GM10847 (cell line): Measurements from ENCODE around the gene SUCLG2.

Source experiments
- POLR2A ChIP-seq: IDR thresholded peaks from 2 replicates; pipeline ENCODE4 v1.6.1; 2011; ENCODE audit not compliant: insufficient read length; ENCODE audit errors: extremely low read depth

The SUCLG2 gene

DNA sequence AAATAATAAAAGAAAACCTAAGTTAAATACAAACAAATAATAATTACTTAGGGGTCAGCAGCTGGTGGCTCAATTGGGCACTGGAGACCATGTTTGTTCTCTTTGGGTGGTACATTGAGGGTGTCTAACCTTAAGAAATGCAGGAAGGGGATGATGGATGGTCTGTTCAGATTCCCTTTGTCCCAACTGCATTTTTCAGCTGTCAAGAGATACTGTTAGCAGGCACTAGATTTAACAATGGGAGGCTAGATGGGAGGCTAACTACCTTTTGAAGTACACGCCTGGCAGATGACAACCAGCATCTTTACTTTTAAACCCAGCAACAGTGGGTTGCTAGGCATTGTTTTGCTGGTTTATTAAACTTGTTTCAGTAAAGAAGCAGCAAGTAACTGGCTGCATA lies 222.5 kb downstream of the SUCLG2 start:
- TF ChIP-seq POLR2A, result no peak

- TF ChIP-seq POLR2A, result no peak
Observed at GRCh38 chr3:67423722-67424121, 230.7 kb downstream of the SUCLG2 start.

GRCh38 chr3:67421912-67422311 lies 232.5 kb downstream of the SUCLG2 start:
- no peak for TF ChIP-seq POLR2A

DNA sequence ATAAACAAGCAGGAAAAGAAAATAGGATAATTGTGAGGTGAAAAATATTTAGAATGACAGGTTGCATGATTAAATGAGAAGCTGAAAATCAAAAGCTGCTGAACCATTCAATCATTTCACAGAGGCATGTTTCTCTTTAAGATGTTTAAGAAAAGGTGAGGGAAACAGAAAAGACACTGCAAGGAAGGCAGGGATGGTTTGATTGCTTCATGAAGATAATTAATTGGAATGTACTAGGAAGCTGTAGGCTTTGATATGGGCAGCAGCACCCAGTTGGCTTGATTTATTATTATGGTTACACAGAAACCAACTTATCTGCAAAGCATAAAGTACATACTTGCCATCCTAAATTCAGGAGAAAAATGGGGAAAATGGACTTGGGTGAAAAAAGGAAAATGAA lies 234.6 kb downstream of the SUCLG2 start:
- no peak for TF ChIP-seq POLR2A

GRCh38 chr3:67419218-67419529 lies 235.2 kb downstream of the SUCLG2 start:
- TF ChIP-seq POLR2A, result no peak

DNA sequence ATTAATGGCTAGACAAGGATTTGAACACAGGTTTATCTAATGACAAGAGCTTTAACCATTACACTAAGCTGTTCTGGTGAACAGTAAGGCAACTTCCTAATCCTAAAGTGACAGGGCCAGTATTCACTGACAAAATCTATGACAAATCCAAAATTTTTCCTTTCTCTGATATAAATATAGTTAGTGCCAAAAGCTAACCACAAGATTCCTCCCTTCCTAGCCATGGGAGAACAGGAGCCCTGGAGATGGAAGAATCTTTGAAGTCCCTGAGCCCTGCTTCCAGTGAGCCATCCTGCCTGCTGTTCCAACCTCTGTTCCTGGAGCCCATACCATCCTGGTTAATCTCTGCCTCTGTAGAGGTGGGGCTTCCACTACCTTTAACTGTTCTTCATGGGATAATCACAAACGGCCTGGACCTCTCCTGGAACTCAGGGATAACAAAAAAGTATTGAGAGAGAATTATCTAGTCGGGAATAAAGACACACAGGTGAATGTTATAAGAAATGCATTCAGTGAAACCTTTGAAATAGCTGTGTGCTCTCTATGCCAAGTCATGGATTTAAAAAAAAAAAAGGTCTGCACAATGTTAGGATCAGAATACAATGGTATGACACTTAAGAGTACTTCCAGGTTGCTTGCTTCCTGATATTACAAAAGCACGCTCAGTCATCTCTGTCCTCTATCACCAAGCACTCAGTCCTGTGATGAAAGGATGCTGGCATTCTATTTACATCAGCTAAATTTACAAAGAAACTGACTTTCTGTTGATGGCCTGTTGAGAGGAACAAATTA lies 235.8 kb downstream of the SUCLG2 start:
- no peak for TF ChIP-seq POLR2A

DNA sequence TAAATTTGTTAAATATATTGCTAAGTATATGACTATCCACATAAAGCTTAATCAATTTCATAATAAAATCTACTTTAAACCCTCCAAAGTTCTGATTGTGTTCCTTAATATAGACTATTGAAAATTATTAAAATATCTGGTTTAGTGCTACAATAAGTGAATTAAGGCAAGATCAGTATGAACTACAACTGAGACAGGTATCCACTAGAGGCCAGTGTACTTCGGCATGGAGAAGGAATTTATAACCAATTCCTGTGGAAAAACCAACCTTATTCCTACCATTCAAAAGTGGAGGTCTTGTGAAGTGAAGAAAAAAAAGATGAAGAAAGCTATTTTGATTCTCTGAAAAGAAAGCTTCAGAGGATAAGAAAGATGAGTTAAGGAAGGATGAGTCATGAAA lies 237.7 kb downstream of the SUCLG2 start:
- TF ChIP-seq POLR2A, result no peak

DNA sequence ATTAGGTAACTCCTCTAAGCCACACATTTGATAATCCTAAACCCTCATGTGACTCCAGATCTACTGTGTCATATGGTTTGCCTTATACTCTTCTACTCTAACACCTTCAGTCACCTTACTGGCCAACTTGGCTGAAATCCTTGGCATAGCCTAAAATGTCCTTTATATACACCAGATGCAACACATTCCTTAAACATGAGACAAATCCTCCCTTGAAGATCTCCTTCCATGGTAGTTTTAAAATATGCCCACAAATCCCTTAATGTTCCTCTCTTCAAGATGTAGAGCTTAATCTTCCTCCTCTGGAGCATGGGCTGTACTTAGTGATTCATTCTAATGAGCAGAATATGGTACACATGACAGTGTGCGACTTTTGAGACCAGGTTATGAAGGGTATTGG lies 238.9 kb downstream of the SUCLG2 start:
- TF ChIP-seq POLR2A, result no peak

GRCh38 chr3:67414740-67415139 lies 239.7 kb downstream of the SUCLG2 start:
- no peak for TF ChIP-seq POLR2A

DNA sequence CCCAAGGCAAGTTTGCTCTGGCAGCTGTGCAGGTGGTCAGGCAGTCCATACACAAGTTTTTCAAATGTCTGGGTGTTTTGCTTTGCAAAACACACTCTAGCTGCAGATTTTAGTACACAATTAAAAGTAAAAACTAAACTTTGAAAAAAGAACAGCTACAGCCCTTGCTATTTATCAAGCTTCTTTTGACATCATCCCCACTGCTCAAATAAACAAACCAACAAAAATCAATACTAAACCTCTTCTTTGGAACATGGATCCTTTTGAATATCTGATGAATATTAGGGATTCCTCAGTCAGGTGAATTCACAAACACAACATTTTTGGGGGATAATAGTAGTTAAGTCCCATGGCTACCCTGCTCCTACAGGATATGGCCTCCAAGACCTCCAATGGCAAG lies 249.2 kb downstream of the SUCLG2 start:
- no peak for TF ChIP-seq POLR2A

DNA sequence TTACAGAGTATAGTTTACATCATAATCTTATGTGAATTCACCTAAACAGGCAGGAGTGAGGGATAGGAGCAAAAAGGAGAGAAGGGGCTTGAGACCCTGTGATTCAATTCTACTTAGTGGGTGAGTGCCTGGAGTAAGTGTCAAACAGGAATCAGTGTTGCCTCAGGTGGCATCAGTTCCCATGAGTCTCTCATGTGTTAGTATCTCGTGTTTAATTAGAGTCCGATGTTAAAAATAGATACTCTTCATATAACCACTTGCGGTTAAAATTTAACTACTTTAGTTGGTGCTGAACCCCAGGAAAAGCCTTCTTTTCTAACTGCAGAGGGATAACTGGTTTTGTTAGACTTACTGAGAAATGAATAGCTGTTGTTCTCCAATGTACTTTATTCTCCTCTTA lies 251.5 kb downstream of the SUCLG2 start:
- TF ChIP-seq POLR2A, result no peak

DNA sequence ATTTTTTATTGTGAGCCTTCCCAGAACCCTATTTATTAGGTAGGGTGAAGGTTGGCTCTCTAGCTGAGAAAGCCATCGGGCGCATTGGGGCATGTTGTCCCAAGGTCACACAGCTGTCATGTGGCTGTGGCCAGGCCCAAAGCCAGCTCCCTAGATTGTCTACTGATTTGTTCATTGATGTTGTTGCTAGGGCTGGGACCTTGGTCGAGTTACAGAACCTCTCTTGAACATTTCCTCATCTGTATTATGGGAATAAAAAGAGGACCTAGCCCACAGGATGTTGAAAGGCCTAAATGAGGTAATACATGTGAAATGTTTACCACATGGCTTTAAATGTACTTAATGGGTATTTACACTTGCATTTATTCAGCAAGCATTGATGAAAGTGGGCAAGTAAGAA lies 252.5 kb downstream of the SUCLG2 start:
- no peak for TF ChIP-seq POLR2A

DNA sequence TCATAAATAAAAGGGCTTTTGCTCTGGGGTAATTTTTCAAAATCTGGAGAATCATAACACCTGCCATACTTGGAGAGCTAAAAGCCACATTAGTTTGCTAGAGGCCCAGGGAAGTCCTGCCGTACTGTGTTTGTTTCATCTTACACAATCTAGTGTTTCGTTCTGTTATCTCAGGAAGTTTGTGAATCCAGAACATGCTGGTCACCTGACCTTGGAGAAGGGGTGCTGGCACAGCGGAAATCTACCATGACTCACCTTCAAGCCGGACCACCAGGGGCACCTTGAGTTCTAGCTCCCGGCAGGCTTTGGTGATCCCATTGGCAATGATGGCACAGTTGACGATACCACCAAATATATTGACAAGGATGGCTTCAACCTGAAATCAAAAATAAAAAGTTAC lies 253.9 kb downstream of the SUCLG2 start:
- no peak for TF ChIP-seq POLR2A

- no peak for TF ChIP-seq POLR2A
Observed at GRCh38 chr3:67389176-67389575, 265.2 kb downstream of the SUCLG2 start.

DNA sequence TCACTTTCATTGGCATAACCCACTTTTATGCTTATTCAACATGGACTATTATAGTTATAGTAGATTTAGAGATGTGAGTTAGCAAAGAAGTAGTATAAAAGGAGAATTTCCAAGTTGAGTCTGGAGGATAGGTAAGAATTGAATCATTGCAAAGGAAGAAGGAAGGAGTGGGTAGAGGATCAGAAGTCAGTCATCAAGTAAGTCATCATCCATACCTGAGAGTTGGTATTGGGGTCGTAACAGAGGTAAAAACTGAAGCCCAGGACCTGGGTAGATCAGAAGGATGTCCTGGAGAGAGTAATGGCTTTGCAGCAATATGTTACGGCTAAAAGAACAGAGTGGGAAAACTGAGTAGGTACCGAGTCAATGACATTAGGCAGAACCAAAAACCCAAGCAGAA lies 265.7 kb downstream of the SUCLG2 start:
- no peak for TF ChIP-seq POLR2A

DNA sequence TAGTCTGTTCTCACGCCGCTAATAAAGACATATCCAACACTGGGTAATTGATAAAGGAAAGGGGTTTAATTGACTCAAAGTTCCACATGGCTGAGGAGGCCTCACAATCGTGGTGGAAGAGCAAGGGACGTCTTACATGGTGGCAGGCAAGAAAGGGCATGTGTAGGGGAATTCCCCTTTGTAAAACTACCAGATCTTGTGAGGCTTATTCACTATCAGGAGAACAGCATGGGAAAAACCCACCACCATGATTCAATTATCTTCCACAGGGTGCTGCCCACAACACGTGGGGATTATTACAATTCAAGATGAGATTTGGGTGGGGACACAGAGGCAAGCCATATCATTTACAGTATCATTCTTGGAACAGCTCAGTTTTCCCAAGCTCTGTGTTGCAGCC lies 268.0 kb downstream of the SUCLG2 start:
- no peak for TF ChIP-seq POLR2A

DNA sequence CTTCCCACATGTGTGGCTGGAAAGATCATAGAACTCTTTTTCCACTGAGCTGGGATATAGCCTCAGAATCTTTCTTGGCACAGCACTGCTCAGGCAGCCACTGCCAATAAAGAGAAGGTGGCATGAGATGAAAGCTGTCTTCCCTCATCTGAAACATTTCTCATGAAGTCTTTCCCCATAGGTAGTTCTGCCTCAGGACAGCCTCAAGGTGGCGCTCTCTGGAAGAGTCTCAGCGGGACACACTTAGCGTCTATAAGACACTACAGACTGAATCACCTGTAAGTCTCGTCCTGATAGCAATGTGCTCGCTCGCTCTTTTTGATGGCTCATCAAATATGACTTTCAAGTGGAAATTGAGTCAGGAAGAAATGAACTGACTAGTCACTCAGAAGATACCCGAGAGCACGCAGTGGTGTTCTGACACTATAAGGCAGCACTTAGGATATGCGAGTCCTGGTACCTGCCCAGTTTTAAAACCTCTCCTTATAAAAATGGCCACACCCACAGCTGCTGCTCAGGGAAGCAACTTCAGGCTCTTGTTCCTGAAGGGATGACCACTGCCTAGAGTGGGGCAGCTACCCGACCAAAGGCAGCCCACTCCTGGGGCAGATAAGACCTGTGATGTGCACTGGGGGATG lies 269.5 kb downstream of the SUCLG2 start:
- no peak for TF ChIP-seq POLR2A
